ENCODE results near the gene USP21.

DNA sequence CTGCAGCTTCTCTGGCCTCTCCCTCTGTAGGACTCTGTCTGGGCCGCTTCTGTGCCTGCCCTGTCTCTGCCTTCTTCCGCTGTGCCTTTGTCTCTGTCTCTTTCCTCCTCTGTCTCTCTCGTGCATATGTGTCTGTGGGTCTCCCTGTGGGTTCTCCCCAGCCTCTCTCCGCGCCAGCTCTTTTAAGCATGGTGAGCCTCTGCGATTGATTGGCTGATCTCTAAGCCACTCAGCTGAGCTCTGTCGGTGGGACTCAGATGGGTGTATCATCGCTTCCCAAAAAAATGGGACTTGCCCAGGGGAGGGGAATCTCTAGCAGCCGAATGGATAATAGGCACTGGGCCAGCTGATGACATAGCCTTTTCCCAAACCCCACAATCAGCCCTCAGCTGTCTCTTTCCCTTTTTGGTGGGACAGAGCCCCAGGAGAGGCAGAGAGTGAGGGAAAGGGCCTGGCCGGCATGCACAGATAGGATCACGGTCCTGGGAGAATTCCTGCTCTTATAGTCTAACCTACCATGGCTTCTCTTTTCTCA, 39.7 kb downstream of the USP21 start, which contains the start of gene ADAMTS4:
- TF ChIP-seq, protein P1, sequence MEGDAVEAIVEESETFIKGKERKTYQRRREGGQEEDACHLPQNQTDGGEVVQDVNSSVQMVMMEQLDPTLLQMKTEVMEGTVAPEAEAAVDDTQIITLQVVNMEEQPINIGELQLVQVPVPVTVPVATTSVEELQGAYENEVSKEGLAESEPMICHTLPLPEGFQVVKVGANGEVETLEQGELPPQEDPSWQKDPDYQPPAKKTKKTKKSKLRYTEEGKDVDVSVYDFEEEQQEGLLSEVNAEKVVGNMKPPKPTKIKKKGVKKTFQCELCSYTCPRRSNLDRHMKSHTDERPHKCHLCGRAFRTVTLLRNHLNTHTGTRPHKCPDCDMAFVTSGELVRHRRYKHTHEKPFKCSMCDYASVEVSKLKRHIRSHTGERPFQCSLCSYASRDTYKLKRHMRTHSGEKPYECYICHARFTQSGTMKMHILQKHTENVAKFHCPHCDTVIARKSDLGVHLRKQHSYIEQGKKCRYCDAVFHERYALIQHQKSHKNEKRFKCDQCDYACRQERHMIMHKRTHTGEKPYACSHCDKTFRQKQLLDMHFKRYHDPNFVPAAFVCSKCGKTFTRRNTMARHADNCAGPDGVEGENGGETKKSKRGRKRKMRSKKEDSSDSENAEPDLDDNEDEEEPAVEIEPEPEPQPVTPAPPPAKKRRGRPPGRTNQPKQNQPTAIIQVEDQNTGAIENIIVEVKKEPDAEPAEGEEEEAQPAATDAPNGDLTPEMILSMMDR (conservative IDR thresholded peaks at IDR 0.05), result no peak
- no peak for TF ChIP-seq ZFX (IDR thresholded peaks at IDR 0.05)

Measured in C4-2B (cell line).